ENCODE measurements around the gene FAM32A. TPM values are rescaled to one million over a fixed set of nuclear protein-coding genes. Genes with fewer than 3 reads are reported as not detected.

FAM32A gene
- total RNA-seq, 4 donors from 2014 or later = 55.3 to 82.6 (median 73.0) TPM

DNA sequence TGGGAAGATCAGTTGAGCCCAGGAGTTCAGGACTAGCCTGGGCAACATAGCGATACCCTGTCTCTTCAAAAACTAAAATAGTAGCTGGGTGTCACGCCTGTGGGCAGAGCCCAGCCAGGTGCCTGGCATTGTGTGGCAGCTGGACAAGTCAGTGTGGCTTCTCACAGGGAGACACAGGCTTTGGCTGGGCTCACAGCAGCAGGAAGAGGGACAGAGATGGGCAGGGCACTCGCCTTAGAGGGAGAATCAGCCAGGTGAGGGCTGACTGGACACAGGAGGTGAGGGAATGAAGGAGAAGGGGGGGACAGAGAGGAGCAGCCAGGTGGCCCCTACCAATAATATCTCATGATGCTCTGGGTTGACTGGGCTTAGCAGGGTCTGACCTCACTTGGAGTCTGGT is 3.3 kb downstream of the FAM32A start:
- WGBS, 2 donors = 91 to 92% methylated on average over 3 of the region's 3 CpGs
- no peak for TF ChIP-seq POLR2A (IDR thresholded peaks at IDR 0.05)
- TF ChIP-seq, protein P1, sequence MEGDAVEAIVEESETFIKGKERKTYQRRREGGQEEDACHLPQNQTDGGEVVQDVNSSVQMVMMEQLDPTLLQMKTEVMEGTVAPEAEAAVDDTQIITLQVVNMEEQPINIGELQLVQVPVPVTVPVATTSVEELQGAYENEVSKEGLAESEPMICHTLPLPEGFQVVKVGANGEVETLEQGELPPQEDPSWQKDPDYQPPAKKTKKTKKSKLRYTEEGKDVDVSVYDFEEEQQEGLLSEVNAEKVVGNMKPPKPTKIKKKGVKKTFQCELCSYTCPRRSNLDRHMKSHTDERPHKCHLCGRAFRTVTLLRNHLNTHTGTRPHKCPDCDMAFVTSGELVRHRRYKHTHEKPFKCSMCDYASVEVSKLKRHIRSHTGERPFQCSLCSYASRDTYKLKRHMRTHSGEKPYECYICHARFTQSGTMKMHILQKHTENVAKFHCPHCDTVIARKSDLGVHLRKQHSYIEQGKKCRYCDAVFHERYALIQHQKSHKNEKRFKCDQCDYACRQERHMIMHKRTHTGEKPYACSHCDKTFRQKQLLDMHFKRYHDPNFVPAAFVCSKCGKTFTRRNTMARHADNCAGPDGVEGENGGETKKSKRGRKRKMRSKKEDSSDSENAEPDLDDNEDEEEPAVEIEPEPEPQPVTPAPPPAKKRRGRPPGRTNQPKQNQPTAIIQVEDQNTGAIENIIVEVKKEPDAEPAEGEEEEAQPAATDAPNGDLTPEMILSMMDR (IDR thresholded peaks at IDR 0.05) = no peak
- TF ChIP-seq EP300 (IDR thresholded peaks at IDR 0.05) = no peak
- no peak overlapping the region for H3K4me3 ChIP-seq

DNA sequence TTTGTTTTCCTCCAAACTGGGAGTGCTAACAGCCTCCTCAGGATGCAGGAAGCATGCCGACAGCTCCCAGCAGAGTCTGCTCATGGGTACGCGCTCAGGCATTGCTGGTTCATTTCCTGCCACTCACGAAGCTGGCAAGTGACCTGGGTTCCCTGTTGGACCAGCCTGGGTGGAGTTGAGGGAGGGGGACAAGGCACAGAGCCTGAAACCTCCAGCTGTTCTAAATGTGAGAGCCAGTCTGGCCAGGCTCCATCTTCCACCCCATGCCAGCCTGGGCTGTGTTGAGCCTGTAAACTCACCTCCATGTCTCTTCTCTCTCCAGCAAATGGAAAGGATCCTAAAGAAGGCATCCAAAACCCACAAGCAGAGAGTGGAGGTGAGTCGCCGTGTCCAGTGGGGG is 5.0 kb downstream of the FAM32A start:
- 77 to 89% methylated on average over 6 of the region's 6 CpGs for whole genome bisulfite sequencing, 2 donors
- Histone ChIP-seq H3K27me3 (no peaks in the 10 kb centered on the region), H3K27ac (no peak overlapping the region), H3K36me3 (peaks cover 0 to 80% (median 27%) of the 10 kb centered on the region in 3 donors), H3K9me3 (no peaks in the 10 kb centered on the region), H3K4me3 (no peak overlapping the region), H3K4me1 (peaks cover 0 to 31% (median 7%) of the 10 kb centered on the region in 4 donors)
- TF ChIP-seq, protein P1 (IDR thresholded peaks at IDR 0.05) = no peak
- TF ChIP-seq EP300 (IDR thresholded peaks at IDR 0.05) (no peak), POLR2A (IDR thresholded peaks at IDR 0.05) (no peak)
- DNase-seq (ENCODE audit: low spot score in 2 of 2) = no peak

More for the DNA sequence above, 3.3 kb downstream of the FAM32A start:
- no peaks in the 10 kb centered on the region for H3K9me3 ChIP-seq
- H3K27me3 ChIP-seq = no peaks in the 10 kb centered on the region
- DNase-seq (ENCODE audit: low spot score in 2 of 2) = no peak
- peaks cover 0 to 35% (median 7%) of the 10 kb centered on the region in 4 donors for H3K4me1 ChIP-seq
- no peak overlapping the region for H3K27ac ChIP-seq
- H3K36me3 ChIP-seq = peaks cover 0 to 70% (median 27%) of the 10 kb centered on the region in 3 donors

DNA sequence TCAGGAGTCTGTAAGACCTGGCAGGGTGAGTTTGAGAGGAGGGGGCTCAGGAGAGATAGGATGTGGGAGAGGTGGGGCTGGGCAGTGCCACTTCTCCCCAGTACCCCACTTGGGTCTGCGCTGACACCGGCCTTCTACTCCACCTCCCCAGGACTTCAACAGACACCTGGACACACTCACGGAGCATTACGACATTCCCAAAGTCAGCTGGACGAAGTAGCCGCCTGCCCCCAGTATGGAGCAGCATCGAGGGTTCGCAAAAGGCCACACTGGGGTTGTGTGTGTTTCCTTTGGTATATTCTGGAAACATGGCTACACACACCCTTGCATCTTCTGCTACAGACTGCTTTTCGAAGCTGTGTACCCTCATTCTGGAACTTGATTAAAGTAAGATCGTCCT is 5.5 kb downstream of the FAM32A start:
- H3K9me3 ChIP-seq = no peaks in the 10 kb centered on the region
- 91 to 92% methylated on average over 10 of the region's 10 CpGs for WGBS, 2 donors
- peaks cover 0 to 30% (median 7%) of the 10 kb centered on the region in 4 donors for H3K4me1 ChIP-seq
- H3K36me3 ChIP-seq = peaks cover 0 to 80% (median 27%) of the 10 kb centered on the region in 3 donors
- no peak for DNase-seq (ENCODE audit: low spot score in 2 of 2)
- H3K27me3 ChIP-seq = no peaks in the 10 kb centered on the region
- TF ChIP-seq, protein P1 (IDR thresholded peaks at IDR 0.05) = no peak
- TF ChIP-seq EP300 (IDR thresholded peaks at IDR 0.05) = no peak
- TF ChIP-seq POLR2A (IDR thresholded peaks at IDR 0.05) = no peak
- no peak overlapping the region for H3K4me3 ChIP-seq
- no peak overlapping the region for H3K27ac ChIP-seq

DNA sequence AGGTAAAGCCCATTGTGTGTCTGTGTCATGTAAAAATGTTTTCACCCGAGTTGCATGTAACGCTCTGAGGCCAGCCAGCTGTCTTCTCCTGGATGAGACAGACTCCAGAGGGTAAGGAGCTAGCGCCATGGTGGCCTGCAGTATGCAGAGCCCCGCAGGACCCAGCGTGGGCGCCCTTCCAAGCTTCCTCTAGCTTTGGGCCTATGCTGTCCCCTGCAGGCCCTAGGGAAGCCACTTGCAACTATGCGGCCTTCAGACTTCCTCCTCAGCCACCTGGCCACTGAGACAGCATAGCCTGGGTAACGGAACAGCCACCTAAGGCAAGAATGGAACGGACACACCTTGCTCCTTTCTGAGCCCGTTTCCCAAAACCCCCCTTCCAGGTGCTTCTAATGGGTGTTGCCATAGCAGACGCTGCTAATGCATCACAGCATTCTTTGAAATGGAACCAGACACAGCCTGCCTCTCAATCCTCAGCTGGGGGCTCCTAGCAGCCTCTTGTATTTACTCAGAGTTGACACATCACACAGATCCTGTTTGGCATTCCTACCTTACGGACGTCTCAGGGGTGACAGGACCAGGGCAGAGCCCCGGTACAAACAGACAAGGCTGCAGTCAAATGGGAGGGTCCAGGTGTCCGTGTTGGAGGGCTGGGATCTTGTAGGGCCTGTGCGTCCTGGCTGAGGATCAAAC is 6.2 kb downstream of the FAM32A start:
- Histone ChIP-seq H3K4me1 (peaks cover 0 to 25% (median 4%) of the 10 kb centered on the region in 4 donors), H3K27ac (no peak overlapping the region), H3K27me3 (no peaks in the 10 kb centered on the region), H3K4me3 (no peak overlapping the region), H3K36me3 (peaks cover 0 to 80% (median 27%) of the 10 kb centered on the region in 3 donors), H3K9me3 (no peaks in the 10 kb centered on the region)
- 83 to 86% methylated on average over 16 of the region's 16 CpGs for WGBS, 2 donors
- TF ChIP-seq EP300 (IDR thresholded peaks at IDR 0.05) = no peak
- TF ChIP-seq, protein P1 (IDR thresholded peaks at IDR 0.05) = no peak
- TF ChIP-seq POLR2A (IDR thresholded peaks at IDR 0.05) = no peak
- no peak for DNase-seq (ENCODE audit: low spot score in 2 of 2)

DNA sequence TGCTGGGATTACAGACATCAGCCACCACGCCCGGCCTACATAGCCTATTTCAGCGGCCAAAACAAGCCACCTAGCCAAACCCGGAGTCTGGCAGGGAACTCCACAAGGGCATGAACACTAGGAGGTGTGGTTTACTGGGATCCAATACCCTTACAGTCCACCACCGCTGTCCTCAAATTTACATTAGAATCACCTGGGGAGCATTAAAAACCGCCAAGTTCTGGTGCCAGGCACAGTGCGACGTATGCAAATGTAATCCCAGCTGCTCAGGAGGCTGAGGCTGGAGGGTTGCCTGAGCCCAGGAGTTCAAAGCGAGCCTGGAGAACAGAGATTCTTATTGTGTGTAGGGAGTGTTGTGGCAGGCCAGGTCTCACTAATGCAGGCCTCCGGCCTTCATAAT is 8.3 kb downstream of the FAM32A start:
- no peaks in the 10 kb centered on the region for H3K9me3 ChIP-seq
- no peak for DNase-seq (ENCODE audit: low spot score in 2 of 2)
- no peaks in the 10 kb centered on the region for H3K27me3 ChIP-seq
- H3K4me1 ChIP-seq = peaks cover 0 to 18% (median 9%) of the 10 kb centered on the region in 4 donors
- H3K4me3 ChIP-seq = no peak overlapping the region
- H3K27ac ChIP-seq = no peak overlapping the region
- 83 to 84% methylated on average over 10 of the region's 10 CpGs for WGBS, 2 donors
- TF ChIP-seq EP300 (IDR thresholded peaks at IDR 0.05) (no peak), POLR2A (IDR thresholded peaks at IDR 0.05) (no peak)
- TF ChIP-seq, protein P1 (IDR thresholded peaks at IDR 0.05) = no peak
- peaks cover 0 to 60% (median 27%) of the 10 kb centered on the region in 3 donors for H3K36me3 ChIP-seq

Measured in tibial nerve (tissue), 4 donors.